Measurements from ENCODE around the gene TRIM9. TPM values are rescaled to one million over a fixed set of nuclear protein-coding genes. Genes with fewer than 3 reads are reported as not detected.

Gene TRIM9
- total and polyA plus RNA-seq, 2 experiments from 2014 or later = 4.4 to 6.2 TPM

DNA sequence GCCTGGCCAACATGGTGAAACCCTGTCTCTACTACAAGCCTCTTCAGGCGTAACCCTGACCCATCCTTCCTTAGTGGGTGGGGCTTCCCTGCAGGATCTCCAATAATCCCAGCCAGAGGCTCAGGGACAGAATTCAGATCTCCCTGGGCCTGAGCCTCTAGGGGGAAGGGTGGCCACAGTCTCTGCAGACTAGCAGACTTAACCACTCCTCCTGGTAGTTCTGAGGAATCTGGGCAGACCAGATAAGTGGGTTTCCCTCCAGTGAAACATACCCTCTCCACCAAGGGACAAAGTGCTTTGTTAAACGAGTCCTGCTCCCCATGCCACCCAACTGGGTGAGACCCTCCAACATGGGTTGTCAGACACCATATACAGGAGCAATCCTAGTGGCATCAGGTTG is 36.6 kb upstream of the TRIM9 start:
- H3K27ac Mint-ChIP-seq = no peak overlapping the region
- H3K4me2 ChIP-seq = no peak overlapping the region
- no peaks in the 10 kb centered on the region for H3K4me1 ChIP-seq (ENCODE audit: insufficient read depth)
- H3K9me3 Mint-ChIP-seq = peaks cover 31% of the 10 kb centered on the region
- ATAC-seq (no peak), DNase-seq (ENCODE audit: low spot score) (no peak)
- H3K27me3 Mint-ChIP-seq (ENCODE audit: insufficient read depth, low read depth, poor library complexity) = no peaks in the 10 kb centered on the region
- H3K4me3 ChIP-seq = no peak overlapping the region
- no peak overlapping the region for H3K4me3 Mint-ChIP-seq
- peaks cover 18% of the 10 kb centered on the region; the same call in 1 of the 2 replicates for H3K9me2 ChIP-seq (ENCODE audit: insufficient read depth)
- peaks cover 10% of the 10 kb centered on the region; the same call in 2 of the 3 replicates for H3K36me3 Mint-ChIP-seq (ENCODE audit: low read depth)
- no peak overlapping the region for H3K27ac ChIP-seq (ENCODE audit: low read depth)
- no peak for TF ChIP-seq EZH2 (IDR thresholded peaks at IDR 0.05; ENCODE audit: low read depth, unreplicated experiment)
- no peak for TF ChIP-seq ZNF114 (CRISPR knock-in tag; IDR thresholded peaks at IDR 0.05)
- TF ChIP-seq, protein P1, sequence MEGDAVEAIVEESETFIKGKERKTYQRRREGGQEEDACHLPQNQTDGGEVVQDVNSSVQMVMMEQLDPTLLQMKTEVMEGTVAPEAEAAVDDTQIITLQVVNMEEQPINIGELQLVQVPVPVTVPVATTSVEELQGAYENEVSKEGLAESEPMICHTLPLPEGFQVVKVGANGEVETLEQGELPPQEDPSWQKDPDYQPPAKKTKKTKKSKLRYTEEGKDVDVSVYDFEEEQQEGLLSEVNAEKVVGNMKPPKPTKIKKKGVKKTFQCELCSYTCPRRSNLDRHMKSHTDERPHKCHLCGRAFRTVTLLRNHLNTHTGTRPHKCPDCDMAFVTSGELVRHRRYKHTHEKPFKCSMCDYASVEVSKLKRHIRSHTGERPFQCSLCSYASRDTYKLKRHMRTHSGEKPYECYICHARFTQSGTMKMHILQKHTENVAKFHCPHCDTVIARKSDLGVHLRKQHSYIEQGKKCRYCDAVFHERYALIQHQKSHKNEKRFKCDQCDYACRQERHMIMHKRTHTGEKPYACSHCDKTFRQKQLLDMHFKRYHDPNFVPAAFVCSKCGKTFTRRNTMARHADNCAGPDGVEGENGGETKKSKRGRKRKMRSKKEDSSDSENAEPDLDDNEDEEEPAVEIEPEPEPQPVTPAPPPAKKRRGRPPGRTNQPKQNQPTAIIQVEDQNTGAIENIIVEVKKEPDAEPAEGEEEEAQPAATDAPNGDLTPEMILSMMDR (conservative IDR thresholded peaks at IDR 0.05; ENCODE audit: low read depth in 2 of 2) = no peak
- no peak for TF ChIP-seq CREB1 (CRISPR knock-in tag; IDR thresholded peaks at IDR 0.05; ENCODE audit: low read depth)
- no peak for TF ChIP-seq POLR2AphosphoS5 (IDR thresholded peaks at IDR 0.05; ENCODE audit: low read depth)
- TF ChIP-seq STAT1 (IDR thresholded peaks at IDR 0.05; ENCODE audit: unreplicated experiment) = no peak
- no peak for TF ChIP-seq ZNF331 (CRISPR knock-in tag; IDR thresholded peaks at IDR 0.05; ENCODE audit: low read depth)
- TF ChIP-seq, protein P2, sequence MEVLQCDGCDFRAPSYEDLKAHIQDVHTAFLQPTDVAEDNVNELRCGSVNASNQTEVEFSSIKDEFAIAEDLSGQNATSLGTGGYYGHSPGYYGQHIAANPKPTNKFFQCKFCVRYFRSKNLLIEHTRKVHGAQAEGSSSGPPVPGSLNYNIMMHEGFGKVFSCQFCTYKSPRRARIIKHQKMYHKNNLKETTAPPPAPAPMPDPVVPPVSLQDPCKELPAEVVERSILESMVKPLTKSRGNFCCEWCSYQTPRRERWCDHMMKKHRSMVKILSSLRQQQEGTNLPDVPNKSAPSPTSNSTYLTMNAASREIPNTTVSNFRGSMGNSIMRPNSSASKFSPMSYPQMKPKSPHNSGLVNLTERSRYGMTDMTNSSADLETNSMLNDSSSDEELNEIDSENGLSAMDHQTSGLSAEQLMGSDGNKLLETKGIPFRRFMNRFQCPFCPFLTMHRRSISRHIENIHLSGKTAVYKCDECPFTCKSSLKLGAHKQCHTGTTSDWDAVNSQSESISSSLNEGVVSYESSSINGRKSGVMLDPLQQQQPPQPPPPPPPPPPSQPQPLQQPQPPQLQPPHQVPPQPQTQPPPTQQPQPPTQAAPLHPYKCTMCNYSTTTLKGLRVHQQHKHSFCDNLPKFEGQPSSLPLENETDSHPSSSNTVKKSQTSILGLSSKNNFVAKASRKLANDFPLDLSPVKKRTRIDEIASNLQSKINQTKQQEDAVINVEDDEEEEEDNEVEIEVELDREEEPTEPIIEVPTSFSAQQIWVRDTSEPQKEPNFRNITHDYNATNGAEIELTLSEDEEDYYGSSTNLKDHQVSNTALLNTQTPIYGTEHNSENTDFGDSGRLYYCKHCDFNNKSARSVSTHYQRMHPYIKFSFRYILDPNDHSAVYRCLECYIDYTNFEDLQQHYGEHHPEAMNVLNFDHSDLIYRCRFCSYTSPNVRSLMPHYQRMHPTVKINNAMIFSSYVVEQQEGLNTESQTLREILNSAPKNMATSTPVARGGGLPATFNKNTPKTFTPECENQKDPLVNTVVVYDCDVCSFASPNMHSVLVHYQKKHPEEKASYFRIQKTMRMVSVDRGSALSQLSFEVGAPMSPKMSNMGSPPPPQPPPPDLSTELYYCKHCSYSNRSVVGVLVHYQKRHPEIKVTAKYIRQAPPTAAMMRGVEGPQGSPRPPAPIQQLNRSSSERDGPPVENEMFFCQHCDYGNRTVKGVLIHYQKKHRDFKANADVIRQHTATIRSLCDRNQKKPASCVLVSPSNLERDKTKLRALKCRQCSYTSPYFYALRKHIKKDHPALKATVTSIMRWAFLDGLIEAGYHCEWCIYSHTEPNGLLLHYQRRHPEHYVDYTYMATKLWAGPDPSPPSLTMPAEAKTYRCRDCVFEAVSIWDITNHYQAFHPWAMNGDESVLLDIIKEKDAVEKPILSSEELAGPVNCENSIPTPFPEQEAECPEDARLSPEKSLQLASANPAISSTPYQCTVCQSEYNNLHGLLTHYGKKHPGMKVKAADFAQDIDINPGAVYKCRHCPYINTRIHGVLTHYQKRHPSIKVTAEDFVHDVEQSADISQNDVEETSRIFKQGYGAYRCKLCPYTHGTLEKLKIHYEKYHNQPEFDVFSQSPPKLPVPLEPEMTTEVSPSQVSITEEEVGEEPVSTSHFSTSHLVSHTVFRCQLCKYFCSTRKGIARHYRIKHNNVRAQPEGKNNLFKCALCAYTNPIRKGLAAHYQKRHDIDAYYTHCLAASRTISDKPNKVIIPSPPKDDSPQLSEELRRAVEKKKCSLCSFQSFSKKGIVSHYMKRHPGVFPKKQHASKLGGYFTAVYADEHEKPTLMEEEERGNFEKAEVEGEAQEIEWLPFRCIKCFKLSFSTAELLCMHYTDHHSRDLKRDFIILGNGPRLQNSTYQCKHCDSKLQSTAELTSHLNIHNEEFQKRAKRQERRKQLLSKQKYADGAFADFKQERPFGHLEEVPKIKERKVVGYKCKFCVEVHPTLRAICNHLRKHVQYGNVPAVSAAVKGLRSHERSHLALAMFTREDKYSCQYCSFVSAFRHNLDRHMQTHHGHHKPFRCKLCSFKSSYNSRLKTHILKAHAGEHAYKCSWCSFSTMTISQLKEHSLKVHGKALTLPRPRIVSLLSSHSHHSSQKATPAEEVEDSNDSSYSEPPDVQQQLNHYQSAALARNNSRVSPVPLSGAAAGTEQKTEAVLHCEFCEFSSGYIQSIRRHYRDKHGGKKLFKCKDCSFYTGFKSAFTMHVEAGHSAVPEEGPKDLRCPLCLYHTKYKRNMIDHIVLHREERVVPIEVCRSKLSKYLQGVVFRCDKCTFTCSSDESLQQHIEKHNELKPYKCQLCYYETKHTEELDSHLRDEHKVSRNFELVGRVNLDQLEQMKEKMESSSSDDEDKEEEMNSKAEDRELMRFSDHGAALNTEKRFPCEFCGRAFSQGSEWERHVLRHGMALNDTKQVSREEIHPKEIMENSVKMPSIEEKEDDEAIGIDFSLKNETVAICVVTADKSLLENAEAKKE (CRISPR knock-in tag; IDR thresholded peaks at IDR 0.05) = no peak
- TF ChIP-seq, protein P3, sequence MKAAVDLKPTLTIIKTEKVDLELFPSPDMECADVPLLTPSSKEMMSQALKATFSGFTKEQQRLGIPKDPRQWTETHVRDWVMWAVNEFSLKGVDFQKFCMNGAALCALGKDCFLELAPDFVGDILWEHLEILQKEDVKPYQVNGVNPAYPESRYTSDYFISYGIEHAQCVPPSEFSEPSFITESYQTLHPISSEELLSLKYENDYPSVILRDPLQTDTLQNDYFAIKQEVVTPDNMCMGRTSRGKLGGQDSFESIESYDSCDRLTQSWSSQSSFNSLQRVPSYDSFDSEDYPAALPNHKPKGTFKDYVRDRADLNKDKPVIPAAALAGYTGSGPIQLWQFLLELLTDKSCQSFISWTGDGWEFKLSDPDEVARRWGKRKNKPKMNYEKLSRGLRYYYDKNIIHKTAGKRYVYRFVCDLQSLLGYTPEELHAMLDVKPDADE (IDR thresholded peaks at IDR 0.05) = no peak
- TF ChIP-seq EZH2phosphoT487 (IDR thresholded peaks at IDR 0.05; ENCODE audit: unreplicated experiment) = no peak
- no peak for TF ChIP-seq JUNB (IDR thresholded peaks at IDR 0.05; ENCODE audit: unreplicated experiment)
- TF ChIP-seq, protein P4, sequence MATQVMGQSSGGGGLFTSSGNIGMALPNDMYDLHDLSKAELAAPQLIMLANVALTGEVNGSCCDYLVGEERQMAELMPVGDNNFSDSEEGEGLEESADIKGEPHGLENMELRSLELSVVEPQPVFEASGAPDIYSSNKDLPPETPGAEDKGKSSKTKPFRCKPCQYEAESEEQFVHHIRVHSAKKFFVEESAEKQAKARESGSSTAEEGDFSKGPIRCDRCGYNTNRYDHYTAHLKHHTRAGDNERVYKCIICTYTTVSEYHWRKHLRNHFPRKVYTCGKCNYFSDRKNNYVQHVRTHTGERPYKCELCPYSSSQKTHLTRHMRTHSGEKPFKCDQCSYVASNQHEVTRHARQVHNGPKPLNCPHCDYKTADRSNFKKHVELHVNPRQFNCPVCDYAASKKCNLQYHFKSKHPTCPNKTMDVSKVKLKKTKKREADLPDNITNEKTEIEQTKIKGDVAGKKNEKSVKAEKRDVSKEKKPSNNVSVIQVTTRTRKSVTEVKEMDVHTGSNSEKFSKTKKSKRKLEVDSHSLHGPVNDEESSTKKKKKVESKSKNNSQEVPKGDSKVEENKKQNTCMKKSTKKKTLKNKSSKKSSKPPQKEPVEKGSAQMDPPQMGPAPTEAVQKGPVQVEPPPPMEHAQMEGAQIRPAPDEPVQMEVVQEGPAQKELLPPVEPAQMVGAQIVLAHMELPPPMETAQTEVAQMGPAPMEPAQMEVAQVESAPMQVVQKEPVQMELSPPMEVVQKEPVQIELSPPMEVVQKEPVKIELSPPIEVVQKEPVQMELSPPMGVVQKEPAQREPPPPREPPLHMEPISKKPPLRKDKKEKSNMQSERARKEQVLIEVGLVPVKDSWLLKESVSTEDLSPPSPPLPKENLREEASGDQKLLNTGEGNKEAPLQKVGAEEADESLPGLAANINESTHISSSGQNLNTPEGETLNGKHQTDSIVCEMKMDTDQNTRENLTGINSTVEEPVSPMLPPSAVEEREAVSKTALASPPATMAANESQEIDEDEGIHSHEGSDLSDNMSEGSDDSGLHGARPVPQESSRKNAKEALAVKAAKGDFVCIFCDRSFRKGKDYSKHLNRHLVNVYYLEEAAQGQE (IDR thresholded peaks at IDR 0.05; ENCODE audit: unreplicated experiment) = no peak
- TF ChIP-seq NANOG (IDR thresholded peaks at IDR 0.05; ENCODE audit: borderline replicate concordance) = no peak
- H3K27me3 ChIP-seq (ENCODE audit: insufficient read depth) = no peaks in the 10 kb centered on the region
- H3K79me2 ChIP-seq (replicated peaks; ENCODE audit: insufficient read depth) = no peaks in the 10 kb centered on the region
- H3K36me3 ChIP-seq (ENCODE audit: insufficient read depth) = no peaks in the 10 kb centered on the region
- H4K20me1 ChIP-seq (replicated peaks; ENCODE audit: insufficient read depth) = no peaks in the 10 kb centered on the region
- H2AFZ ChIP-seq = no peak overlapping the region
- no peaks in the 10 kb centered on the region for H3K4me1 Mint-ChIP-seq
- H3F3A ChIP-seq (replicated peaks; ENCODE audit: low read depth) = no peaks in the 10 kb centered on the region
